Superior temporal gyrus (tissue), 1 donor: Measurements from ENCODE around the gene CNTNAP4.
A peak's percentile ranks its signal among the peaks of the same experiment; 100 is the strongest.

Experiments
- DNase-seq: peaks from one replicate; pipeline ENCODE4 v3.0.0-alpha.2; 2016; ENCODE audit errors: extremely low spot score

CNTNAP4 gene

DNA sequence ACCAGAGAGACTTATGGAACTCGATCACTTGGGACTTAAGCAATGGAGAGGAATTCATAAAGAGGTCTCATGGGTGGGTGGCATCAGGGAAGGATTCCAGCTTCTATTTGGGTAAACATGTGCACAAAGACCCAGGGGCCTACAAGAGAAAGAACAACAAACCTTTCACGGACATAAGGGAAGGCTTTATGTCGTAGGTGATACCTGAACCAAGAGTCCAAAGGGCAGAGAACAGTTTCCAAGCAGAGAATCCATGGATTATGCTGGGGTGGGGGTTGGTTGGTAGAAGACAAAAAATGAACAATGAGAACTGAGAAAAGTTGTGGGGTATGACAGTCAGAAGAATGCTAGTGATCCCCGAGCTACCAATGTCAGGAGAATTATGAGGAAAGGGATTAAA lies 119.8 kb downstream of the CNTNAP4 start:
- no peak for DNase-seq

DNA sequence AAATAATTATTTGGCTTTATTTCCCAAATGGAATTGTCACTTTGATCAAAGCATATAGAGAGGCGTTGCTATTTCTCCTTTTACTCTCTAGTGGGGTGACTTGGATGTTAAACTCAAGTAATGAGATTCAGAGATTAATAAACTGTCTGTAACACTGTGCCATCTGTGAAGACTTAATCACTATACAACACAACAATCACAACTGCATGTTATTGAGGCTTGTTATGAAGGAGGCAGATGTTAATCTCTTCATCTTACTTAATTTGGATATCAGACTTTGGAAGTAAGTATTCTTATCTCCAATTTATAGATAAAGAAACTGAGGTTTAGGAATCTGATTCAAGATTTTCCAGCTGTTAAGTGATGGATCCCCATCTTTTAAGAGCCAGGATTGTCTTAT lies 132.5 kb downstream of the CNTNAP4 start:
- no peak for DNase-seq

- no peak for DNase-seq
These were observed 144.4 kb downstream of the CNTNAP4 start for GRCh38 chr16:76421571-76421970.

DNA sequence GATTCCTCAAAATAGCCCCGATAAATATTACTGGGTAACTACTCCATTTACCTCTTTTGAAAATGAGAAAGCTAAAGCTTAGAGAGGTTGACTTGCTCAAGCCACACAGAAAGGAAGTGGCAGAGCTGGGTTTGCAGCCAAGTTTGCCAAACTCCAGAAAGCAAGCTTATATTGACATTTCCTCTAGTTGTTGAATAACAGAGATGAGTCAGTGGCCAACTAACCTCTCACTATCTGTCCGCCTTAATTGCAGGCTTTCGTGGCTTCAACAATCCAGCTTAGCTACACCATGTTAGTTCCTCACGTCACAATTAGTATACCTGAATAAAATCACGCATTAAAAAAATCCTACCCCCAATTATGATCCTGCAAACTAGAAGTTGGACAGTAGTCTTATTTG lies 151.7 kb downstream of the CNTNAP4 start:
- DNase-seq: no peak

DNA sequence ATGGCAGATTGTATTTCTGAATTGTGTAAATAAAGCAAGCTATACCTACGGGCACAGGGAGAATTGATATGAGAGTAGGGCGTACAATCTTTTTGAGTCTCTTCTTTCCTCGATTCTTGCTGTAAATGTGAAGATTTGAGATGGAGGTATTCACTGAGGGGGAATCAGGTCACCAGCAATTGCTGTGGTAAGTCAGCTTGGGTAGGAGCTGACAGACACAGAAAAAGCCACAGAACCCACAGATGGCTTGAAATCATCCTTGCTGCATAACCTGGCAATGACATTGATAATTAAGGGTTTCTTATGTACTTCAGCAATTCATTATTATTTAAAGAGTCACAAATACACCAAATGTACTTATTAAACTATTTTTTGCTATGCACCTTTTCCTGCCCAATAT lies 164.2 kb downstream of the CNTNAP4 start:
- no peak for DNase-seq

DNA sequence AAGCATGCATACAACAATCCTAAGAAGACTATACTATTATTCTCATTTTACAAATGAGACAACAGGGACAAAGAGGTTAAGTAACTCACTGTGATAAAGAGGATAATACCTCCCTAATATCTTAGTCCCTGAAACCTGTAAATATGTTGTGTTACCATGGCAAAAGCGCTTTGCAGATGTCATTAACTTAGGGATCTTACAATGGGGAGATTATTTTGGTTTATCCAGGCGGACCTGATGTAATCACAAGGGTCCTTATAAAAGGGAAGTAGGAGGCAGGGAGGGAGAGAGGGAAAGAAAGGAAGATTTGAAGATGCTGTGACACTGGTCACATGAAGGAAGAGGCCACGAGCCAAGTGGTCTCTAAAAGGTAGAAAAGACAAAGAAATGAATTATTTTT lies 164.7 kb downstream of the CNTNAP4 start:
- DNase-seq: no peak

DNA sequence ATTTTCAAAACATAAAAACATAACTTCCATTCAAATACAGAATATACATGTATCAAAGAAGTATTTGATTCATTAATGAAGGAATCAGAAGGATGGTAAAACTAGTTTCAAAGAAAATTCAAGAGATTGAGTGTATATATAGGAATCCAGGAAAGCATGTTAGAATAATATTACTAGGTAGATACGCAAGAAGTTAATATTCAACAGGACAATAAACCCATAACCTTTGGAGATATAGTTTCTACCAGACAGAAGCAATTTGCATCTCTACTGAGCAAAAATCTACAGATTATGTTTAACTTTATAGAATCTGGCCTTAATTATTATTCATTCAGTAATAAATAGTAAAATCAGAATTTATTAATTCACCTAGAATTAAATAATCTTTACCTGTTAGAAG lies 166.8 kb downstream of the CNTNAP4 start:
- no peak for DNase-seq

DNA sequence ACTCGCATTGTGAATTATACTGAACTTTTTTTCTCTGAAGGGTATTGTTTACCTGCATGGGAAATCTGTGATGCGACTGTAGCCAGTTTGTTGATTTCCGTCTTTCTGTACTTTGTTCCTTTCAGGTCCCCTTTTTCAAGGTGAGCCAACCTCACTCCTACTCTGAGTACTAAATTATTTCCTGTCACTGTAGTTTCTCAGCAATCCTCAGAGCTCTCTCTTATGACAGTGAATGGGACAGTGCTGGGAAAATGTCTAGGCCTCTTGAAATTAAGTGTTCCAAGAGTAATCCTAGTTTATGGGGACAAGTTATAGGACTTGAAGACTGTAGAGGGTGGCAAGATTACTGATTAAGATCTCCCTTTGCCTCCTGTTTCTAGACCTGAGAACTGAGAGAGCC lies 167.6 kb downstream of the CNTNAP4 start:
- DNase-seq: no peak

- DNase-seq: no peak
These were observed 168.6 kb downstream of the CNTNAP4 start for GRCh38 chr16:76445815-76446214.

DNA sequence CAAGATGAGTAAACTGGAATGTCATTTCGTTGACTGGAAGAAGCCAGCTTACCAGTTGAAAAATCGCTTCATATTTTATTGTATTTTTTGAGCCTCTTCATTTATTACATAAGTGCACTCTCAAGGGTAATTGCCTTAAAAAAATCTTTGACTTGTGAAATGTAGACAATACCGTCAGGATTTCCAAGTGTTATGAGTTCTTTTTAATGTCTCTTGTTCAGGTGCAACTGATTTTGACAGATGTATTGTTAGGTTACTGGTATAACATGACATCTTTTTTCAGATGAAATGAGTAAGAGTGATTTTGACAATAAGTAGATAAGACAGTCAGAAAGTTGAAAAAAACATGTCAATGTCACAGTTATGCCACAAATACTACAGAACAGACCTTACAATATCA lies 169.1 kb downstream of the CNTNAP4 start:
- no peak for DNase-seq

- DNase-seq: no peak
These were observed 173.7 kb downstream of the CNTNAP4 start for GRCh38 chr16:76450890-76451289.

- no peak for DNase-seq
These were observed 178.1 kb downstream of the CNTNAP4 start for GRCh38 chr16:76455257-76455656.

DNA sequence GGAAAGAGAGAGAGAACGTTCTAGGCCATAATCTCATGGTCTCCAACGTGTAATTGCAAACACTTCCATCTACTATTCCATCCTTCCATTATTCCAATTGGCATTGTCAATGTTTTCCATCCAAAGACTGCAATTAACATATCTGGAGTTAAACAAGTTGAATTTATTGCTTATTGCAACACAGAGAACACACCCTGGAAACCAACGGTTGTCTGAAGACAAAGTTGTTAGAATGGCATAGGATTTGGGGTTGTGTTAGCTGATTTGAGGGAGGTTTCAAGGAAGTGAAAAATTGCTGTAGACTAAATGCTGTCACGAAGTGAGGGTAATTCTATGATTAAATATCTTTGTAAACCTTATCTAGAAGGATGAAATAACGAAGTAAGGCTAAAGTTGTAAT lies 178.8 kb downstream of the CNTNAP4 start:
- no peak for DNase-seq

GRCh38 chr16:76459111-76459510 lies 181.9 kb downstream of the CNTNAP4 start:
- DNase-seq: no peak

DNA sequence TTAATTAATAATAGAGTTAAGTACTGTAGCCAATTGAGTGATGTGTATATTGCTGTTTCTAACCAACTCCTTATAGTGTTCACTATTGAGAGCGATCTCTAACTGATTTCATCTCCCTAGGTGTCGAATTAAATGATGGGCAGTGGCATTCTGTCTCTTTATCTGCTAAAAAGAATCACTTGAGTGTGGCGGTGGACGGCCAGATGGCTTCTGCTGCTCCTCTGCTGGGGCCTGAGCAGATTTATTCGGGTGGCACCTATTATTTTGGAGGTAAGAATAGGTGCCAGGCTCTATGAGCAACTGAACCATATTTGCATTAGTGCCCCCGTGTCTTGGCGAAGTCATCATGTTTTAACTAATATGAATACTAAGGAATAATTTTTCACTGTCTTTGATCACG lies 184.6 kb downstream of the CNTNAP4 start:
- DNase-seq: no peak

GRCh38 chr16:76464955-76465620 lies 187.9 kb downstream of the CNTNAP4 start:
- DNase-seq: no peak

DNA sequence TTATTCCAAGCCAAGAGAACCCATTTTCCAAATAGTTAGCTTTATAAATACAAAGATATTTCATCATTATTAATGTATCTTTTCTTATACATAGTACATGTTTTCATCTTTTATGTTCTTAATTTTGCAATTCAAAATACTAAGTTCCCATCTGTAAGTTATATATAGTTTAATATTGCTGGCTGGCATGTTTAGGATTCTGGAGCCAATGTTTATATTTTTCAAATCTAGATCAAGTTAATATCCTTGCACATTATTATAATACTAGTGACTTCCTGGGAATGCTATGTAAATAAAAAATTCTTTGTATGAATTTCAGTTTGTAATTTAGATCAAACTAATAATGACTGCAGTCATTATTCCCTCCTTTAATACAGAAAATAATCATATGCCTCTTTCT lies 189.7 kb downstream of the CNTNAP4 start:
- DNase-seq: no peak

DNA sequence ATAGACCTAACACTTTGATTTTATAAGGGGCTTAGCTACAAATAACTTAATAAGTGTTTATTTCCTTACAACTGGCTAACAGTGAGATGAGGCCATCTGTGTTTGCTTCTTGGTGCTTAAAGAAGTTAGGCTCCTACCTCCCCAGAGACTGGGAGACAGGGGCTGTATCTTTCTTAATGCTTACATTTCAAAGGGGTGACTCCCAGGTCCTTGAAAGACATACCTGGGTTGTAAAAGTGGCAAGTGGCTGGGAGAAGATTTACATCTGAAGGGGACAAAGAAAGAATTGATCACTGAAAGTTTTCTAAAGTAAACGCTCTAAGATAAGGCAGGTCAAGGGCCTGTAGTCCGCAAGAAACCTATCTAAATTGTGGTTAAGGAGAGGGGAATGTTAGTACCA lies 196.8 kb downstream of the CNTNAP4 start:
- no peak for DNase-seq

DNA sequence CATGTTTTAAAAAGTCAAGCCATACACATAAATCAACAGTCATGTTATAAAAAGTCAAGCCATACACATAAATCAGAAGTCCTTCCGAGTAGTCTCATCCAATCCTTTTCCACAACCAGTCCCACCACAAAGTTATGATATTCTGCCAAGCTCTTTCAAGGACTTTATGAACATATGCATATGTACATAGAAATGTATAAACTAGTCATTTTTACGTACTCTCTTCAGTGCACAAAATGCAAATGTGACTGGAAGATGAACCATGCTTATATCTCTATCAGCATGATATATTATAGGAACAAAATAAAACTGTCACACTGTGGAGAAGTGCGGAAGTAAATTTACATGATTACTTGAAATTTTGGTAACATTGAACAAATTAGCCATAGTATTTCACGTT lies 200.9 kb downstream of the CNTNAP4 start:
- no peak for DNase-seq

DNA sequence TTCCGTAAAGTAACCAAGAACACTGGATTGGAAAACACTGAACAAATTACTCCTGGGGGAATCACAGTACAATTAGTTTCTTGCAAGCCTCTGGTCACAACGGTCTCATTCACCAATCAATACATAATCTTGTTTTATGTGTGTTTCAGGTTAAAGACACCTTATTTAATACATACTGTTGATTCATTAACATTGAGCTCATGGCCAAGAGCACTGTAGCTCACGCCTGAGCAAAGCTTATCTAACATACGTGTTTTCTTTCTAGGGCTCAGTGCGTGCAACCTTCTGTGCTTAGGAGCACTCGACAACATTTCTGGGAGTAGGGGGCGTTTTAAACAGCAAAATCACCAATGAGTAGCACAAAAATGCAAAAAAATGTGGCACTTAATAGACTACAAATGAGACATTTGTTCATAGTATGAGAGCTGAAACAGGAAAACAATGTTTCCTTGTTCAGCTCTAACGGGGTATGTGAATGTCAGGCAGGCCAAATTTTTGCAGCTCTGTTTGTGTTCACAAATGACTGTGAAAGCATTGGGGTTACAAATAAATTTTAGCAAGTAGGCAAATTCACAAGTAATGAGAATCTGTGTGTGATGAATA lies 206.2 kb downstream of the CNTNAP4 start:
- DNase-seq: peak; percentile 84

GRCh38 chr16:76484020-76484419 lies 206.8 kb downstream of the CNTNAP4 start:
- no peak for DNase-seq

- DNase-seq: peak; percentile 30
These were observed 209.5 kb downstream of the CNTNAP4 start for GRCh38 chr16:76486740-76487139.

DNA sequence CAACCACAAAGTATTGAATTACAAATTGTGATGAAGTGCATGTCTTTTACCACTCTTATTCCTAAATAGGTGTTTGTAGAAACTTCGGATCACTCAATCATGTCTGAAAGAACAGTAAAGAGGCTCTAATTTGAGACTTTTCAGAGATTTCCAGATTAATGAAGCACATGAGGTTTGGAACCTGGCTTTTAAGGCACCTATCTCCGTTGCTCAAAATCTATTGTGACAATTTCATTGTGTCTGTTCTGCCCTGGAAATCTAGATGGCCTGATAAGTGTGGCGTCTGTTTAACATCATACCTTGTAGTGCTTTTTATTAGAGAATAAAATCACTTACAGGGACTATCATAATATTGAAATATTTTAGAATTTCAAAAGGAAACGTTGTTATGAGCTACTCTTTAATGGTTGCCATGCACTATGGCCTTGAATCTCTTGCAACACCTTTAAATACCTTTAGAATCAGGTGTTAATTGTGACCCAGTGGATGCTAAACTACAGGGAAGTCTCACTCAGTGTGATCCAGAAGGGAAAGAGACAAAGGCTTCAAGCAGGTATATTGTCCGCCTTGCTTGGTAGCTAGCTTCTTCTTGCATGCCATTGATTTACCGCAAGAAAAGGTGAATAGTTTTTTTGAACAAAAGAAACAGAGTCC lies 210.3 kb downstream of the CNTNAP4 start:
- DNase-seq: peak; percentile 9

DNA sequence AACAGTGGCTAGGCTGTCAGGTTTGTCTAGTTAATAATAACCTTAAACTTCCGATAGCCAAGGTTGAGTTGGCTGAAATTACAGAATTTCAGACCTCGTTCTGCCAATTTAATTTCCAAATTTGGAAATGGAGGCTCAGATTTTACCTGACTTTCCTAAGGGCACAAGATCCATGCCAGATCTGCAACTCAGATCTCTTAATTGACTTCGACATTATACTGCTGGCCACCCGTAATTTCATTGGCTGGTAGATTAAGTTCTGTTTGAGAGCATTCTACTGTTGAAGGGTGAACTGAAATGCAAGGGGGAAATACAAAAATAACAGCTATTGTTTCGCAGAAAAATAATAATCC lies 210.8 kb downstream of the CNTNAP4 start:
- DNase-seq: no peak
